GM06990 (cell line): ENCODE data around the gene PUS1.

ENCODE experiments used
- DNase-seq: peaks from one replicate; pipeline ENCODE4 v3.0.0-alpha.2; 2011; ENCODE audit not compliant: insufficient read length; ENCODE audit errors: extremely low read depth
- H3K27me3 ChIP-seq: replicated peaks from 2 replicates; pipeline ENCODE4 v1.6.0; 2011; ENCODE audit warnings: low read length; ENCODE audit not compliant: control insufficient read depth, insufficient read depth
- H3K36me3 ChIP-seq: 2 replicates; pipeline ENCODE4 v1.5.1; 2011; ENCODE audit warnings: low read length; ENCODE audit not compliant: control insufficient read depth, insufficient read depth
- H3K4me3 ChIP-seq: replicated peaks from 2 replicates; pipeline ENCODE4 v1.5.1; 2011; ENCODE audit warnings: low read depth, mild to moderate bottlenecking, control low read depth, low read length
- CTCF ChIP-seq: IDR thresholded peaks from 2 replicates; pipeline ENCODE4 v1.5.1; 2011; ENCODE audit warnings: low read length, control low read depth, mild to moderate bottlenecking, inconsistent platforms; ENCODE audit not compliant: insufficient read depth, poor library complexity, severe bottlenecking

Gene PUS1

DNA sequence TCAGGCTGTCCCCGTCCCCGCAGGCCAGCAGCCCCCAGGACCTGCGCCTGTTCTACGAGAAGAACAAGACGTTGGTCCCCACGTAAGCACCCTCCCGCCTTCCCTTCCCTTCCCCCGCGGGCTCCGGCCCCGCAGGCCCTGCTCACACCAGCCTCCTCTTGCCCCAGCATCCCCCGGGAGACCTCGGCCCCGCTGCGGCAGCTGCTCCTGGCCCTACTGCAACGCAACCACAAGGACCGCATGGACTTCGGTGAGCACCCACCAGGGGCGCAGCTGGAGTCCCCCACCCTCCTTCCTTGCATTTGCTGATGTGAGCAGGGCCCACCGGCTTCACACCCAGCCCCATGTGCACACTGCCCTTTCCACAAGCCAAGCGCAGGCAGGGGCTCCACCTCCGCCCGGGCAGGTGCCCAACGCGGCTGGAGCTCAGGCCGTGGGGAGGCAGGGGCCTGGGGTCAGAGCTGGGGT is 19.3 kb upstream of the PUS1 start:
- Histone ChIP-seq H3K4me3 (no peak overlapping the region), H3K36me3 (peaks cover 7% of the 10 kb centered on the region), H3K27me3 (no peaks in the 10 kb centered on the region)
- TF ChIP-seq CTCF, result no peak
- DNase-seq, result peak; percentile 7

- TF ChIP-seq CTCF, result no peak
- peak; percentile 5 for DNase-seq
- Histone ChIP-seq H3K4me3 (no peak overlapping the region), H3K36me3 (peaks cover 8% of the 10 kb centered on the region), H3K27me3 (no peaks in the 10 kb centered on the region)
Observed at GRCh38 chr12:131910302-131911027, 18.6 kb upstream of the PUS1 start.

DNA sequence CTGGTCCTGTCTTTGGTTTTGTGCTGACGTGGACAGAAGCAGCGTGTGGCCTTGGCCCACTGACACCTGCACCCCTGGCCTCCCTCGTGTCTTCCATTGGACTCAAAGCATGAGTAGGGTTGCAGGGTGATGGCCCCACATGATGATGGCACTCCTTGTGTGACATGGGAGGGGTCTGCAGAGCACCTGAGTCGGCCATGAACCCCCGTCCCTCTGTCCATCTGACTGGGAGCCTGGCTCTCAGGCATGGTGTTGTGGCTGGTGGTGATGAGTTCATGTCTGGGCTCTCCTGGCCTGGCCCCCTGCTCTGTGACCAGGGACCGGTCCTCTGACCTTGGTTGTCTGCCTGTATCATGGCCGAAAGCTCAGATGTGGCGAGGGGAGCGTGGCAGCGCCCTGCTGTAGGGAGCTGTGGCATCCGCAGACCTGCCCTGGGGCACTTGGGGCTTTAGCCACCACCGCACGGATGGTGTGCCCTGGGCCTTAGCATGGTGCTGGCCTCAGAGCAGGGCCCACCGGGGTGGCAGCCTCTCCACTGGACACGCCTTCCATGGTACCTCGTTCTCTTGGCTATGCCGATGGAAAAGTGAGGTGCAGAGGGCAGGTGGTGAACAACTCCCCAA is 17.9 kb upstream of the PUS1 start:
- no peak for TF ChIP-seq CTCF
- peak; percentile 5 for DNase-seq
- H3K36me3 ChIP-seq, result peaks cover 11% of the 10 kb centered on the region
- no peak overlapping the region for H3K4me3 ChIP-seq
- no peaks in the 10 kb centered on the region for H3K27me3 ChIP-seq

DNA sequence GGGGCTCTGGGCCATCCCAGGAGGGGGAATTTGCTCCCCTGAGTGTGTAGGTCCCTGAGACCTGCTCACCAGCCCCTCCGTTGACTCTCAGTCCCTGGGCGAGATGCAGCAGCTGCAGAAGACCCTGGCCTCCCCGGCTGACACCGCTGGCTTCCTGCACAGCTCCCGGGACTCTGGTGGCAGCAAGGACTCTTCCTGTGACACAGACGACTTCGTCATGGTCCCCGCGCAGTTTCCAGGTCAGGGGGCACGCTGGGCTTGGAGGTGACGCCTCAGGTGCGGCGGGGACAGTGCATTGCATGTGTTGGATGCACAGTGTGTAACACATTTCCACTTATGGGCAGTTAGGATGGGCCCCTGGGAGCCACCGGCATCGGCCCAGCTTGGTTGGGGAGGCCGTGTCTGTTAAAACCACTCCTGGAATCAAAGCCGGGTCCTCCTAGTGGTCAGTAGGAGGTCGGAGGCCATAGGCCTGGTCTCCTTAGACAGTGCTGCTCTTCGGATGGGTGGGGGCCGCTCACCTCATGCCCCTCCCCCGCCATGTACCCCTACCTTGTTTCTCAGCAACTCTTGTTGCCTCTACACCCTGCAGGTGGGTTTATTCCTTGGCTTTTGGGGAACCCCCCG is 17.1 kb upstream of the PUS1 start:
- no peak overlapping the region for H3K4me3 ChIP-seq
- no peak for TF ChIP-seq CTCF
- peaks cover 11% of the 10 kb centered on the region for H3K36me3 ChIP-seq
- no peak for DNase-seq
- no peaks in the 10 kb centered on the region for H3K27me3 ChIP-seq

GRCh38 chr12:131912518-131913274 is 16.4 kb upstream of the PUS1 start:
- TF ChIP-seq CTCF, result peak; percentile 10
- peaks cover 11% of the 10 kb centered on the region for H3K36me3 ChIP-seq
- DNase-seq, result peak; percentile 6
- H3K4me3 ChIP-seq, result no peak overlapping the region
- no peaks in the 10 kb centered on the region for H3K27me3 ChIP-seq
